Upper lobe of left lung (tissue), 6 donors: ENCODE measurements around the gene OR1F1. TPM values are rescaled to one million over a fixed set of nuclear protein-coding genes. Genes with fewer than 3 reads are reported as not detected.

Experiments
- ATAC-seq, 2 donors: fragments of 200-7000 bp; cut with Tn5 transposase; one replicate each; pipeline ENCODE4 v1.9.1; 2022; ENCODE audit warnings: mild to moderate bottlenecking in 2 of 2, moderate library complexity in 2 of 2; ENCODE audit not compliant: low FRiP score in 2 of 2
- DNase-seq, 2 donors: peaks; one replicate each; pipeline ENCODE4 v3.0.0-alpha.2; 2019 to 2020
- H3K27ac ChIP-seq, 4 donors: fragments of 200-600 bp; sonication (generic); one replicate each; pipeline ENCODE4 v1.5.1; 2016 to 2019
- H3K27me3 ChIP-seq, 4 donors: fragments of 200-600 bp; sonication (generic); one replicate each; pipeline ENCODE4 v1.5.1; 2017 to 2019
- H3K36me3 ChIP-seq, 4 donors: fragments of 200-600 bp; sonication (generic); one replicate each; pipeline ENCODE4 v1.5.1; 2016 to 2019
- H3K4me1 ChIP-seq, 4 donors: fragments of 200-600 bp; sonication (generic); one replicate each; pipeline ENCODE4 v1.5.1; 2018 to 2019
- H3K4me3 ChIP-seq, 4 donors: fragments of 200-600 bp; sonication (generic); one replicate each; pipeline ENCODE4 v1.5.1; 2017 to 2019; ENCODE audit warnings: mild to moderate bottlenecking in 2 of 4, moderate library complexity in 1 of 4
- H3K9me3 ChIP-seq, 4 donors: fragments of 200-600 bp; sonication (generic); one replicate each; pipeline ENCODE4 v1.5.1; 2018 to 2019
- EP300 ChIP-seq, 4 donors: sonication (generic); formaldehyde crosslinking; IDR thresholded peaks; one replicate each; pipeline ENCODE4 v1.5.1; 2017; ENCODE audit warnings: antibody characterized with exemption in 4 of 4, control low read depth in 2 of 4
- POLR2A ChIP-seq, 4 donors: fragments of 450-650 bp; IDR thresholded peaks; one replicate each; pipeline ENCODE4 v1.5.1; 2016 to 2017; ENCODE audit warnings: antibody characterized with exemption in 4 of 4, mild to moderate bottlenecking in 2 of 4
- POLR2AphosphoS5 ChIP-seq, 2 donors: sonication (generic); formaldehyde crosslinking; IDR thresholded peaks; one replicate each; pipeline ENCODE4 v1.5.1; 2017; ENCODE audit warnings: antibody characterized with exemption in 2 of 2
- WGBS, 2 donors: methylation state at CpG; one replicate each; pipeline ENCODE4 v1.1.5; 2017 to 2018; 5-methylcytosine and 5-hydroxymethylcytosine counted together
- total RNA-seq, 6 donors: library from RNA; depleted of rRNA in 4 of 6; stranded (reverse); fragments of >200 nt in 4 of 6; gene quantifications; one replicate each; pipeline versions ENCODE4 v1.1.0 to v1.2.1, GENCODE V29; 2016 to 2021
- TF ChIP-seq, protein P1 (sequence below), 6 experiments: fragments of 450-650 bp in 4 of 6; fragments of 200-600 bp in 2 of 6; sonication (generic) in 2 of 6; IDR thresholded peaks; one replicate each; pipeline ENCODE4 v1.5.1; 2016 to 2019; ENCODE audit warnings: antibody characterized with exemption in 6 of 6
- donor health status: DM: no; HTN: no; CAD: no; lungs with moderate emphysema.
- donor health status: DM: no; HTN: yes; CAD: no; lungs with severe emphysema.

OR1F1 gene
- total RNA-seq, 6 donors from 2014 or later: not detected

DNA sequence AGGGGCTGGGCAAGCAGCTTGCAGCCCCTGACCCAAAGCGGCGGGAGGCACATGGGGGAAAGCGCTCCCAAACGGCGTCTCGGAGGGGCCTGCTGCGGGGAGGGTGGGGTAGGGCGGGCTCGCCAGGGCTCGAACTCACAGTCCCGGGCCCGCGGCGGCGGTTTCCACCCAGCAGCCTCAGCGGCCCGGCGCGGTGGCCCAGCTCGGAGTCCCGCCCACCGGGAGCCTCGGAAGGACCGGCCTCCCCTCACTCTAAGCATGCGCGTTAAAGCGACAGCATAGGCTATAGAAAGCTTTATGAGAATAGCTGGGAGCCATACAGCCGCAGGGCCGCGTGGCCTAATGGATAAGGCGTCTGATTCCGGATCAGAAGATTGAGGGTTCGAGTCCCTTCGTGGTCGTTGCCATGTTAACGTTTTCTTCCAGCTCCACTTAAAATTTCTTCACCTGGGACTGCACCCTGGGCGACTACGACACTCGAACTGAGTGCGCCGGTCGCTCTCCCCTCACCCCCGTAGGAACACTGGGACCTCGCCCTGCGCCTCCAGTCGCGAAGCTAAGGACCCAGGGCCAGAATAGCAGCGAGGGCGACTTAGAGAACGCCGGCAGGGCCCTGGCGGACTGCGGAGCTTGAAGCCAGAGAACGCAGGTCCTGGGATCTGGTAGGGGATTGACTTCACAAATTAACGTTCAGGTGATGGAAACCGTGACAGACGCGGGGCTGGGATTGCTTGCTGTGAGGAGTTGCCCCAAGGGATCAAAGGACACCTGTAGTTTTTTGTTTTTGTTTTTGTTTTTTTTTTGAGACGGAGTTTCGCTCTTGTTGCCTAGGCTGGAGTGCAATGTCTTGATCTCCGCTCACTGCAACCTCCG lies 37.4 kb upstream of the OR1F1 start:
- no peaks in the 10 kb centered on the region for H3K9me3 ChIP-seq
- 3 to 7% methylated on average over 26 to 45 of the region's 62 CpGs for WGBS, 2 donors
- peak overlapping the region; percentile 55 to 75 (median 70) for H3K4me3 ChIP-seq
- ATAC-seq (peak; percentile 95 to 96), DNase-seq (peak; percentile 97 to 98)
- H3K27ac ChIP-seq: peak overlapping the region; percentile 77 to 86 (median 84)
- no peaks in the 10 kb centered on the region for H3K27me3 ChIP-seq
- H3K36me3 ChIP-seq: no peaks in the 10 kb centered on the region
- no peak for TF ChIP-seq EP300 (IDR thresholded peaks at IDR 0.05)
- TF ChIP-seq, protein P1, sequence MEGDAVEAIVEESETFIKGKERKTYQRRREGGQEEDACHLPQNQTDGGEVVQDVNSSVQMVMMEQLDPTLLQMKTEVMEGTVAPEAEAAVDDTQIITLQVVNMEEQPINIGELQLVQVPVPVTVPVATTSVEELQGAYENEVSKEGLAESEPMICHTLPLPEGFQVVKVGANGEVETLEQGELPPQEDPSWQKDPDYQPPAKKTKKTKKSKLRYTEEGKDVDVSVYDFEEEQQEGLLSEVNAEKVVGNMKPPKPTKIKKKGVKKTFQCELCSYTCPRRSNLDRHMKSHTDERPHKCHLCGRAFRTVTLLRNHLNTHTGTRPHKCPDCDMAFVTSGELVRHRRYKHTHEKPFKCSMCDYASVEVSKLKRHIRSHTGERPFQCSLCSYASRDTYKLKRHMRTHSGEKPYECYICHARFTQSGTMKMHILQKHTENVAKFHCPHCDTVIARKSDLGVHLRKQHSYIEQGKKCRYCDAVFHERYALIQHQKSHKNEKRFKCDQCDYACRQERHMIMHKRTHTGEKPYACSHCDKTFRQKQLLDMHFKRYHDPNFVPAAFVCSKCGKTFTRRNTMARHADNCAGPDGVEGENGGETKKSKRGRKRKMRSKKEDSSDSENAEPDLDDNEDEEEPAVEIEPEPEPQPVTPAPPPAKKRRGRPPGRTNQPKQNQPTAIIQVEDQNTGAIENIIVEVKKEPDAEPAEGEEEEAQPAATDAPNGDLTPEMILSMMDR (IDR thresholded peaks at IDR 0.05): no peak
- TF ChIP-seq POLR2A (IDR thresholded peaks at IDR 0.05): peak in 2 of 4 donors; percentile 41 to 46
- peak; percentile 54 to 68 for TF ChIP-seq POLR2AphosphoS5 (IDR thresholded peaks at IDR 0.05)
- H3K4me1 ChIP-seq: peaks cover 21 to 36% (median 28%) of the 10 kb centered on the region in 4 donors

DNA sequence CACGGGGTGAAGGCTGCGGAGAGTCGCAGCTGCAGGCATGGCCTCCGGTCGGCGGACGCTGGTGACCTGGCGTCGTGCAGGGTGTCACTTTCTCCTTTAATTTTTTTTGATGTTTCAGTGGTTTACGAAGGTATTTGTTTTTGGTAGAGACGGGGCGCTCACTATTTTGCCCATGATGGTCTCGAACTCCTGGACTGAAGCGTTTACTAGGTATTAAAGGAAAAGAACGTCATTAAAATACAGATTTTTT lies 36.1 kb upstream of the OR1F1 start:
- WGBS, 2 donors: 6 to 7% methylated on average over 15 of the region's 15 CpGs
- H3K4me3 ChIP-seq: peak overlapping the region in 3 of 4 donors; percentile 40 to 72 (median 48)
- H3K27ac ChIP-seq: peak overlapping the region in 3 of 4 donors; percentile 36 to 68 (median 48)
- no peaks in the 10 kb centered on the region for H3K27me3 ChIP-seq
- H3K36me3 ChIP-seq: no peaks in the 10 kb centered on the region
- H3K4me1 ChIP-seq: peaks cover 21 to 37% (median 28%) of the 10 kb centered on the region in 4 donors
- peak in 1 of 2 donors; percentile 75 for DNase-seq
- ATAC-seq: no peak
- no peaks in the 10 kb centered on the region for H3K9me3 ChIP-seq
- TF ChIP-seq, protein P1 (IDR thresholded peaks at IDR 0.05): no peak
- TF ChIP-seq POLR2AphosphoS5 (IDR thresholded peaks at IDR 0.05) (no peak), POLR2A (IDR thresholded peaks at IDR 0.05) (no peak), EP300 (IDR thresholded peaks at IDR 0.05) (no peak)

DNA sequence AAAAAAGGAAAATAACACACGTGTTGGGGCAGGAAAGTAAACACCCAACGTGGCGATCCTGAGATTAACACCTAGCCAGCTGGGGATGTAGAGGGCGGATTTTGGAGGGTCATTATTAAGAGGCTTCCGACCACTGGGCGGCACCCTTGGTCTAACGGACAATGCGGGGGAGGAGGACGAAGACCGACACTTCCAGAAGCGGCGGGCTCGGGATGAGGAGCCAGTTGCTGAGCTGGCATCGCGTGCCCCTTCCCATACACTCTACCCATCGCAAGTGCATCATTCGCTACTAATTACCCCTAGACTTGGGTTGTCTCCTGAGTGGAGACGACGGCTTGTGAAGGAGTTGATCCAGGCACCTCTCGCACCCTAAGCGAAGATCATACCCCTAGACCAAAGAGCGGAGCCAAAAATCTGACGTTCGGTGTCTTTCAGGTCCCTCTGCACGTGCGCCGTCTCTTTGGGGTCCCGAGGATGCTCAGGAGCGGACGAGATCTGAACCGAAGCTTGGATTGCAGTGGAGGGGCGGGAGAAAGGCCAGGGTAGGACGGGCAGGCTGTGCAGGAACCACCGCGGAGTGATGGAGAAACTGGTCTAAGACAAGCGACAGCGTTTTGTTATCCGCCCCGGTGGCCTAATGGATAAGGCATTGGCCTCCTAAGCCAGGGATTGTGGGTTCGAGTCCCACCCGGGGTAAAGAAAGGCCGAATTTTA lies 35.6 kb upstream of the OR1F1 start:
- DNase-seq (peak; percentile 36 to 90), ATAC-seq (peak; percentile 46 to 56)
- no peaks in the 10 kb centered on the region for H3K9me3 ChIP-seq
- H3K27ac ChIP-seq: peak overlapping the region; percentile 2 to 68 (median 42)
- H3K27me3 ChIP-seq: no peaks in the 10 kb centered on the region
- no peaks in the 10 kb centered on the region for H3K36me3 ChIP-seq
- TF ChIP-seq POLR2AphosphoS5 (IDR thresholded peaks at IDR 0.05): no peak
- TF ChIP-seq, protein P1 (IDR thresholded peaks at IDR 0.05): peak in 3 of 6 experiments; percentile 23 to 41 (median 23)
- WGBS, 2 donors: 2% methylated on average over 26 to 42 of the region's 42 CpGs
- peak overlapping the region in 3 of 4 donors; percentile 40 to 72 (median 48) for H3K4me3 ChIP-seq
- H3K4me1 ChIP-seq: peaks cover 21 to 42% (median 32%) of the 10 kb centered on the region in 4 donors

DNA sequence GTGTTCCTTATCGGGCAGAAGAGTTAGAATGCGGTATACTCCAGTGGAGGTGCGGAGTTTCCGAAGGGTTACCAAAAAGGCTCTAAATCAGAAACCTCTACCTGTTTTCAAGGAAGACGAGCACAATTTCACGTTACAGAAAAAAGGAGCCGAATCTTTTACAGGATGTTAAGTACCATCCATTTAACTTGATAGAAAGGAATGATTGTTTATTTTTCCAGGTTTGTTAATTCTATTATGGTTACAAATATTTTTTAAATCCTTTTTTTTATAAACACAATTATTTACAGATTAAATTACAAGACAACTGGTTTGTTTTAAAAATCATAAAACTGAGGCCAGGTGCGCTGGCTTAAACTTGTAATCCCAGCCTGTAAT lies 35.0 kb upstream of the OR1F1 start:
- peak in 1 of 4 donors; percentile 18 for TF ChIP-seq POLR2A (IDR thresholded peaks at IDR 0.05)
- TF ChIP-seq, protein P1 (IDR thresholded peaks at IDR 0.05): no peak
- peak overlapping the region in 2 of 4 donors; percentile 48 to 72 for H3K4me3 ChIP-seq
- H3K36me3 ChIP-seq: no peaks in the 10 kb centered on the region
- ATAC-seq: no peak
- no peak for DNase-seq
- H3K27ac ChIP-seq: peak overlapping the region in 2 of 4 donors; percentile 48 to 68
- H3K9me3 ChIP-seq: no peaks in the 10 kb centered on the region
- peaks cover 21 to 48% (median 37%) of the 10 kb centered on the region in 4 donors for H3K4me1 ChIP-seq
- WGBS, 2 donors: 11 to 16% methylated on average over 8 of the region's 8 CpGs
- no peaks in the 10 kb centered on the region for H3K27me3 ChIP-seq
